HG03460 (cell line): Measurements from ENCODE around the gene NEIL1.
A peak's percentile ranks its signal among the peaks of the same experiment; 100 is the strongest.

Experiments used
- ATAC-seq: cut with Tn5 transposase; IDR thresholded peaks from one replicate; pipeline ENCODE4 v1.9.1; 2021; ENCODE audit not compliant: unreplicated experiment

Gene NEIL1

DNA sequence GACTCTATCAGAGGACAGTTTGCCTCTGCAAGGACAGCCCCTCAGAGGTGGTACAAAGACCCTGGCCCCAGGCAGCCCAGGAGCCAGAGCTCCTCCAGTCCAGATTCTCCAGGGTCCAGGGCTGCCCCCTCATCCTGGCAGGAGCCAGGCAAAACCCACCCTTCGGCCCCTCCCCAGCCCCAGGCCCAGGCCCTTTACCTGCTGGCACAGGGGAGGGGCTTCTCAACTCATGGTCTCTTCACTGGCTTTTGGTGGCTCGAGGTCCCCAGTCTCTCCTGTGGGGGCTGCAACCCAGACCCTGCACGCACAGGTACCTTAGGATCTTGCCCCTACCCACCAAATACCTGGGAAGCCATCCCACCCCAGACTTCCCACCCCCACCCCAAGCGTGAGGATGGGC, 8.5 kb downstream of the NEIL1 start:
- ATAC-seq: no peak

DNA sequence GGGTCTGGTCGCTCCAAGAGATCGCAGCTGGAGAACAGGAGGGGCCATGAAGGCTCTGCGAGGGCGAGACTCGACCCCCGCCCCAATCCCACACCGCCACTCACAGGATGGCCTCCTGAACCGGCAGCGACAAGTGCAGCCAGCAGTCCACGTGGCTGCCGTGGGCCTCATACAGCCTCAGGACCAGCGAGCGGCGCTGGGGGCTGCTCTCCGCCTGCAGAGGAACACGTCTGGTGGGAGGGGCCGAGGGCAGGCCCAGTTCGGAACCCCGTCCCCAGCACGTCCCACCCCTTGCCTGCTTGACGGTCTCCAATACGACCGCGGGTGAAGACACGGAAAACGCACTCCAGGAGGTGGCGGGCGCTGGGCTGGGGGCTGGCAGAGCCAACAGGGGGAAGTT, 9.2 kb downstream of the NEIL1 start:
- no peak for ATAC-seq

DNA sequence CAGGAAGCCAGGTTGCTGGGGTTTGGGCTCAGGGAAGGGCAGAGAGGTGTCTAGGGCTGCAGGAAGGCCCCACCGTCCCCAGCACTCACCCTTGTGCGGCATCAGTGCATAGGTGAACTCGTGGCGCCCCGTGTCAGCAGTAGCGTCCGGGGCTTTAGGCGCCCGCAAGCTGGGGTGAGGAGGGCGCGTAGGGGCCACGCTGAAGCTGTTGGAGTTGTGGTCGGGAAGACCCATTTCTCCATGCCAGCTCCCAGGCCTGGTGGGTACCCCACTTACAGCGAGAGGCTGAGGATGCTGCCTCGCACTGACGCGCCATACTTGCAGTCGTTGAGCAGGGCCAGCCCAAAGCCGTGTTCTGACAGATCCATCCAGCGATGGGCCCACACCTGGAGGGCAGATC, 9.7 kb downstream of the NEIL1 start:
- no peak for ATAC-seq

DNA sequence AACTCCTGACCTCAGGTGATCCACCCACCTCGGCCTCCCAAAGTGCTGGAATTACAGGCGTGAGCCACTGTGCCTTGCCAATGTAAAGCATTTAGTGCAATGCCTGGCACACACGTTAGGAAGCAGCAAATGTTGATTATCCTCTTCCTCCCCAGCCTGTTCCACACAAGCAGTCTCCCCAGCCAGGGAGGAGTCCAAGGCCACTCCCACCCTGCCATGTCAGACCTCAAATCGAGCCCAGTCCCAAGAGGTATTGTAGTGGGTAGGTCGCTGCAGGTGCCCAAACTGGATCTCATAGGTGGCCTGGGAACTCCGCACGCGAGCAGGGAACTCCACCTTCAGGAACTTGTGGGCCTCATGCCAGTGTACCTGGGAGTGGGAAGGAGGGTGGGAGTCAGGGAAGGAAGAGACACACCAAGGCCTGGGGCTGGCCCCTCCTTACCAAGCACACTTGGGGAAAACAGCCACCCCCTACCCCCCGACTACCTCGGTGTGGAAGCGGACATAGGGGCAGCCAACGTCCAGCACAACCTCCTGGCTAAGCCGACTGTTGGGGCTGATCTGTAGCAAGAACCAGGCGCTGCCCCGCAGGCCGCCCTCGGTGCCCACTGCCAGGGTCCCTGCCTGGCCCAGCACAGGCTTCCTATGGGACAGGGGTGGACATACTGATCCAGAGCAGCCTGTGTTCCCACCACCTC, 11.3 kb downstream of the NEIL1 start:
- no peak for ATAC-seq

DNA sequence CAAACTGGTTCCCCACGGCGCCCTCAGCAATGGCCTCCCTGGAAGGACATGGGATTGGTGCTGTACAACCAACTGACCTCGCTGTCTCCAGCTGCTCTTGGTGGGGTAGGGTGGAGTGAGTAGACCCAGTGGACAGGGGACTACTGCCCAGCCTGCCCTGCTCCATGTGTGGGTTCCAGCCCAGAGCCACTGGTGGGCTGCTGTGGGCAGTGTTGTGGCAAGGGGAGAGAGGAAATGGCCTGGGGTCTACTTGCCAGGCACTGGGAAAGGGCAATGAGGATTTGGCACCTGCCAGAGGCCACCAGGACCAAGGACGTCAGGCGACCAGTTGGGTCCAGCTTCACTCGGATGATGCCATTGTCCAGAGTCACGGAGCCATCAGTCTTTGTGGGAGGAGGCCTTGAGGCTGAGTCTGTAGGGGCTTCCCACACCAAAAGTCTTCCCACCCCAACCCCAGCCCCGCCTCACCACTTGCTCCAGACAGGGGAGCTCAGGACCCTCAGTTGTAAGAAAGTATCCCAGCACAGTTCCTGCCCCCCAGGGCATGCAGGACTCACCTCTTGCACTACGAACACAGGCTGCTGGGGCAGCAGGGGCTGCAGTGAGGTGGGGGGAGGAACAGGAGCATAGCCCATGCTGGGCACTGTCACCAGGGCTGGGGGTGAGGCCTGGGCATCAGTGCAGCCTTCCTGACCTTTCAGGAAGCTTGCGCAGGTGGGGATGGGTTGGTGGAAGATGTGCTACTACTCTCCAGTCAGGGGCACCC, 12.1 kb downstream of the NEIL1 start:
- no peak for ATAC-seq

DNA sequence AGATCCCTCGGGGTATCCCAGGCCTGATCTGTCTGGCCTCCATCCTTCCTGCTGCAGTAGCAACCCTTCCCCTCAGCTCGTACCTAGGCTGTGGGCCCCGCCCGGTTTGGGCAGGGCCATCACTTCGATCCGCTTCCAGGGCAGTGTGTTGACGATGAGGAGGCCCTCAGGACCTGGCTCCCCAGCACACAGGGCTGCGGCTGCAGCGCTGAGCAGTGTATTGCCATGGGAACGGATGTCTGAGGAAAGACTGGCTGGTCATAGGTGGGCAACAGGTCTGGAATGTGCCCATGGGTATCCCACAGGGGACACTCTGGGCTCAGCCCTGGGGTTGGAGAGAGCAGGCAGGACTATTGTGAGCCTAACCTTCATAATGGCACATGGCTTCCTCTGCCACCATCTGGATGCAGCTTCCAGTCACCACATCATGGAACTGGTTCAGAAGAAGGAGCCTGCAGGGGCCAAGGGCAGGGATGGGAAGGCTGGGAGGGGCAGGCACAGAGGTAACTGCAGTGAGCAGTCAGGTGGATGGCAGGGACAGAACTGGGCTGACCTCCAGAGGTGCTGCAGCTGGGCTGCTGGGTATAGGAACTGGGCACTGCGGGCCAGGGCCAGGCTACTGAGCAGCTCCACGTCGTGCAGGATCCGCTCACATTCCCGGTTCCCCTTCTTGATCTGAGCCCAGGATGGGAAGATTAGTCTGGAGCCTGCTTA, 12.9 kb downstream of the NEIL1 start:
- ATAC-seq: no peak

DNA sequence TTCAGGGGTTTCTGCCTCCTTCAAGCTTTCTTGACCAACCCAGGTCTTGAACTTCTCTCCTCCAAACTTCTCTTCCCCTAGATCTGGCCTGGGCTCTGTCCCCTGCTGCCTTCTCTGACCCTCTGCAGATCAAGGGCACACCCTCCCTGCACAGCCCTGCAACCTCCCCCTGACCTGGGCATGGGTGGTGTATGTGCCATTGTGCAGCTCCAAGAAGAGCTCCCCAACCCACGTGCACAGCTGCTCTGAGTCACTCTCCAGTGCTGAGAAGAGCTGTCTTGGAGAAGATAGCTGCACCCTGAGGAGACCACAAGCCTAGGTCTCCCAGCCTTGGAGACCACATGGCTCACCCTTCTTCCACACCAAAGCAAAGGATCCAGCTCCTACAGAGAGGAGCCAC, 13.6 kb downstream of the NEIL1 start:
- no peak for ATAC-seq

DNA sequence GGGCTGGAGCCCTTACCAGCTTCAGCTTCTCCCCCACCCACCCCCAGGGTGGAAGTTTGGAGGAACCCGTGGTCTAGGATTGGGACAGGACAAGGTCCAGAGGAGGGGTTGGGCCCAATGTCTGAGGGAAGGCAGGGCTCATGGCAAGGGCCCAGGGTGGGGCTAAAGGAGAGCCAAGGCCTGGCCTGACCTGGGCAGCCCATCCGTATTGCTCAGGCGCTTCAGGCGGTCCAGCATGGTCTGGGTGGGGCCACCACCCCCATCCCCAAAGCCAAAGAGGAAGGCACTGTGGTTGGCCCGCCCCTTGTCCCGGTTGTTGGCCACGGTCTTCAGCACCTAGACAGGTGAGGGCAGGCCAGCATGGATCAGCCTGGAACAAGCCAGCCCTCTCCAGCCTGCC, 14.0 kb downstream of the NEIL1 start:
- ATAC-seq: no peak

DNA sequence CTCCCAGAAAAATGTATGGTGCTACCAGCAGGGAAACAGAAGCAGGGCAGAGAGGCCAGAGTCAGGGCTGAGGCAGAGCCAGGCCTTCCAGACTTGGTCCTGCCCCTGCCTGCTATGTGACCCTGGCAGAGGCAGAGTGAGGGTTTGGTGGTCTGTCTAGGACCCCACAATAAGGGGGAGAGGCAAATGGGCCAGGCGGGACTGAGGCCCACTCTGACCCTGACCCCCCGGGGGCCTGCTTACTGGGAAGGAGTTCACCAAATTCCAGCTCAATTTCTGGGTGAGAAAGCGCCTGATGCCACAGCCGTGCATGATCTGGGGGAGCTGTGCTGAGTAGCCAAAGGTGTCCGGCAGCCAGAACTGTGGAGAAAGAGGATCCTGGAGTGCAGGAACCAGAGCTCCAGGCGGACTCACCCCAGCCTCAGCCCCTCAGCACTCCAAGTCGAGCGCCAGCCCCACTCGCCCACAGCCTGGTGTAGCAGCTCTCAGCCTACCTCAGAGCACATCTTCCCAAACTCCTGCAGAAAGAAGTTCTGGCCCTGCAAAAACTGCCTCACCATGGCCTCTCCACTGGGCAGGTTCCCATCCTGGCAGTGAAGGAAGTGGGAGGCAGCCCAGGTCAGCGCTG, 14.6 kb downstream of the NEIL1 start:
- no peak for ATAC-seq

DNA sequence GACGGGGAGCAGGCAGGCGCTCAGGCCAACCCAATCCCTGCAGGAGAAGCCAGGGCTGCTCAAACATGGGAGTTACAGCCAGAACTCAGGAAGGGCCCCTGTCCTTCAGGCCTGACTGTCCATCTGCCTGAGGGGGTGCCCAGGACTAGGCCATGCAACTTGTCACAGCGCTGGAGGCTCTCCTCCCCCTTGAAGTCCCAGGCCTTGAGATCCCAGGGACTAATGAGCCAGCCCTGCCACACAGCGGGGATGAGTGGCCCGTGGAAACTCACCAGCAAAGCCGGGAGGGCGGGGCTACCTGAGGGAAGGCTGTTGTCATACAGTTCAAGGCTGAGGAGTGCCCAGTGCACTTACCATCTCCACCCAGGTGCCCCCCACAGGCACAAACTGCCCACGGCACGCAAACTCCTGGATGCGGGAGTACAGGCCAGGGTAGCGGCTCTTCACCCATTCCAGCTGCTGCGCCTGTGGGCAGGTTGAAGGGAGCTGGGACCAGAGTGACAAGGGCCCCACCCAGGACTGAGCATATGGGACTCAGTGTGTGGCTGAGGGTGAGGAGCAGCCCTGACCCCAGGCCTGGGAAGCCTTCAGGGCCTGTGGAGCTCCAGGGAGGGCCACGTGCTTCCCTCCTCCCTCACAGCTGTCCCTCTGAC, 15.3 kb downstream of the NEIL1 start:
- no peak for ATAC-seq

DNA sequence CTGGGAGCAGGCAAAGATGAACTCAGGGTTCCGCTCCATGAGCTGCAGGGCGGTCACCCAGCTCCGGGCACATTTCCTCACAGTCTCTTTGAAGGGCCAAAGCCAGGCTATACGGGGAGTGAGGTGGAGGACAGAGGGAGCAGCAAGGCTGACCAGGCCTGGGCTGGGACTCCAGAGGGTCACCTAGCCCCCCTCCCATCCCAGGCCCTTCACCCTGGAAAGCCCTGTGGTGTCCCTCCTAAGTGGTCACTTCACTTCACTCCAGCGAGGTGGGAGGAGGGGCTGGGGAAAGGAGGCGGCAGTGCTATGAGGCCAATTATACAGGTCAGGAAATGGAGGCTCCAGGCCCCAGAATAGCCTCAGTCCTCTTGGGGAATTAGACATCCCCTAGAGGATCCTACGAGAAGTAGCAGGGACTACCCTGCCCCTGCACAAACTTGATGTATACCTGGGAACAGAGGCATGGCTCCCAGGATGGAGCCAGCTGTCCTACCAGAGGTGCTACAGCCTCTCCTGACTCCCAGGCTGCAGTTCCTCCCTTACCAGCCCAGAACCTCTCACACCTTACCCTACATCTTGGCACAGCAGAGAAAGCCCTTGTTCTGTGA, 15.9 kb downstream of the NEIL1 start:
- no peak for ATAC-seq

DNA sequence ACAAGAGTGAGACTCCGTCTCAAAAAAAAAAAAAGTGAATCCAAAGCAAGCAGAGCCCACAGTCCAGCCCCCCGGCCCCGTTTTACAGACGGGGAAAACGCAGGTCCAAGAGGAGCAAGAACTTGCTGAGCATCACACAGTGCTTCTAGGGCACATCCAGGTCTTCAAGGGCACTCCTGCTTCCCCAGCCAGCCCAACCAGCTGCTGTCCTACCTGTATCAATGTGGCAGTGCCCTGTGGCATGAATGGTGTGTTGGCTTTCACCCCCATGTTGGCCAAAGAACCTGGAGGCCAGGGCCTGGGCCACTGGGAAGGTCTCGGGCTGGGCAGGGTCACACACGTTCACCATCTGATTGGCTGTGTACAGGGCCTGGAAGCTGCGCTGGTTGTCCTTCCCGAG, 16.9 kb downstream of the NEIL1 start:
- ATAC-seq: no peak

DNA sequence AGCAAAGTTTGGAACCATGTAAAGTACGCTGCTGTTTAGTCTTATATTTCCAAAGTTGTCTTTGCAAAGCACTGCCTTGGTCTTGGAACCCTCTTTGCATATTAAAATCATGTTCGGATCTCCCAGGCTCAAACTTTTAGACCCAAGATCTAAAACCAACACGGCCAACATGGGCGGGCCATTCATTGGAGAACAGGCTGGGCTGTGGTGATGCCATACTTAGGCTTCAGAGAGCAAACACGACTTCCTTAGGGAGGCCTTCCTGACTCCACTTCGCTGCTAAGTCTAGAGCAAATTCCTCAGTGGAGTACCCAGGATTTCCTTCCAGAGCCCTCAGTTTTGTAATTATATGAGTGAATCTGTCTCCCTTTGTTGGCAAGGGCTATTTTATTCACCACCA, 18.0 kb downstream of the NEIL1 start:
- ATAC-seq: no peak

DNA sequence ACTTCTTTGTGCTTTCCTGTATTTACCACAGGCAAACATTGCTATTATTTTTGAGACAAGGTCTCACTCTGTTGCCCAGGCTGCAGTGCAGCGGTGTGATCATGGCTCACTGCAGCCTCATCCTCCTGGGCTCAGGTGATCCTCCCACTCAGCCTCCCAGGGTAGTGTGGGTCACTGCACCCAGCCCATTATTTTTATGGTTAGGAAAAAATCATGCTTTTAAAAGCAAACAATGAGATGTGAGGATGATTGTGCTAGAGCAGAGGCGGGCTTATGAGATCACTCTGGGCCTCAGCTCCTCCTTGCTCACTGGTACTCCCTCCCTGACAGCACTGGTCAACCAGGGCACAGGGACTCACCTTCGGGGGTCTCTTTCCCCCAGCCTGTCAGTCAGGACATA, 19.3 kb downstream of the NEIL1 start:
- ATAC-seq: no peak

DNA sequence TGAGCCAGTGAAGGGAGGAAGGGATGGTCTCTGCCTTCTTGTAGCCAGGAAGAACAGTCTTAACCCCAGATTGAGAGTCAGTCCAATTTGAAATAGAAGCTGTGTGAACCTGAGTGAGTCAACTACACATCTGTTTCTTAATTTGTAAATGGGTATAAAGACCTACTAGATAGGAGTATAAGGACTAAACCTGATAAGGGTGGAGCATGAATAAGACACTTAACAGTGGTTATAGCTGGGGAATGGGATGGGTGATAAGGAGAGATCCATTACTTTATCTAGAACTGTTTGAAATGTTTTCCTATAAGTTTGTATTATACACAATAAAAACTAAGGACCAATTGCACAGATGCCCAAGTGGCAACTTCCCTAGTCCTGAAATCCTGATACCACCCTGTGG, 20.2 kb downstream of the NEIL1 start:
- no peak for ATAC-seq

DNA sequence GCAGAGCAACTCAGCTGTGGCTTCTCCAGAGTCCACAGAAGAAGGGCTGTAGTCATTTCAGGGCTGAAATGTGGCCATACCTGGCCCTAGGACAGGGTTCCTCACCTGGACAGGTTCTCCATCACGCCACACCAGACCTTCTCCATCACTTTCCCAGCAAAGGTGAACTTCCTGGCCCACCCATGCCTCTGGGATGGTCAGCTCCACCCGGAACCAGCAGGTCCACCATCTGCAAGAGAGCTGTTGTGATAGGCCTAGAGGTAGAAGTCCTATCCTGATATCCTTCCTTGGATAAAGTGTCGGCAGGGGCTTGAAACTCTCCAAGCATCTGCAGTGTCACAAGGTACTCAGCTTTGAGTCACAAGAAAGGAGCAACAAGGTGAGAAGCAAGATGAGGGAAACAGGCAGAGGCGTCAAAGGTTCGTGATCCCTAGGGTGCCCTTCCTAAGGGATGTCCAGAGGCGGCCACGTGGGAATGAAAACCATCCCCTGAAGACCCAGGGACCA, 20.6 kb downstream of the NEIL1 start:
- ATAC-seq: no peak

DNA sequence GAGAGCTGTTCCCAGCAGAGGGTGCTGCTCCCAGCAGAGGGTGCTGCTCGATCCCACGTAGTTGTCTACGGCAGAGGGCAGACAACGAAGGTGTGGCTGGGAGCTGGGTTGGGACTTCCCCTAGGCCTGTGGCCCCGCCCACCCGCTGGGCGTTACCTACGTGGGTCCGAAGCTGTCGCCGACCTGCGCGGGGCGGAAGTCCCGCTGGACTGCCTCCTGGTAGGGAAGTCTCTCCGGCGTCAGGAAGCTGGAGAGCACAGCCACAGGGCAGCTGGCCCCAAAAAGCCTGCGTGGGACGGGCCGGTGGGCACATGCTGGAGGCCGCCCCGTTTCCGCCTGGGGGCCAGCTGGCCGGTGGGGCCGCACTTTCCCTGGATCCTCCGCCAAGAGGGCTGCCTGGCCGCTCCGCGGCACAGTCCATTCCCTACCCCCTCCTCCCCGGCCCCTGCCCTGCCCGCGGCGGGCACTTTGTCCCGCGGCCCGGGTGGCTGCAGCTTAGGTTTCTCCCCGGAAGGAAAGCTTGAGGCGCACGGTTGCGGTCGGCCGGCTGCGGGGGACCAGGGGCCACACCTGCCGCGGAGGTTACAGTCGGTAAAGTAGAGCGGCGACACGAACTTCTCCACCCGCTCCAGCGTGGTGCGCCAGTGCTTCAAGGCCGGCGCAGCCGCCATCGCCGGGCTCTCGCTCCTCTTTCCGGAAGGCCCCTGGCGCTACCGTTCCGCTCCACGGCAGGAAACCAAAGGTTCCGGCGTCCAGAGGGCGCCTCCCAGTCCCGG, 21.3 kb downstream of the NEIL1 start, which contains the start of gene MAN2C1:
Gene MAN2C1, minus strand, starts transcription at position 695 of the 776 bp plus-strand sequence. Its CDS starts 24 bp downstream, at position 671.
- ATAC-seq: peak; percentile 81

DNA sequence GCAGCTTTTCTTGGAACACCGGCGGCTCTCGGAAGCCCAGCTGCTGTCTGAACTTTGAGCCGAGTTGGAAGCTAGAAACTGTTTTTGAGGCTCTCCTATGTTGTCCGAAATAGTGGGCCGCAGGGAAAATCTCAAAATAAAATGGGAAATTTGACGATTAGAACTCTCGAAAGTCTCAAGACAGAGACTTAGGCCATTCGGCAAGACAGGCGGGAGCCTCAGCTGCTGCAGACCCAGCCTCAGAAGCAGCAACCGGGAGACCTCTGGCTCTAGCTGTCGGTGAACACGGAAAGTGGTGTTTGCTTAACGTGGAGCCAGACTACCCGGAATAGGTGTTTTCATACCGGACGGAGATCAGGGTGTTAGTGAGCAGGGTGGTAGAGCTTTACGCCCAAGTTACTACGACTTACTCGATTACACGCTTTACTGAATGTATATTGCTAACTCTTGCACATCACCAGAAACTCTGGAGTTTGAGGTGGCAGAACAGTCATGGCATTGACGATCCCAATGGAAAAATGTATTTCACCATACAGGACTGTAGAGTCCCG, 21.9 kb downstream of the NEIL1 start:
- ATAC-seq: peak; percentile 2

DNA sequence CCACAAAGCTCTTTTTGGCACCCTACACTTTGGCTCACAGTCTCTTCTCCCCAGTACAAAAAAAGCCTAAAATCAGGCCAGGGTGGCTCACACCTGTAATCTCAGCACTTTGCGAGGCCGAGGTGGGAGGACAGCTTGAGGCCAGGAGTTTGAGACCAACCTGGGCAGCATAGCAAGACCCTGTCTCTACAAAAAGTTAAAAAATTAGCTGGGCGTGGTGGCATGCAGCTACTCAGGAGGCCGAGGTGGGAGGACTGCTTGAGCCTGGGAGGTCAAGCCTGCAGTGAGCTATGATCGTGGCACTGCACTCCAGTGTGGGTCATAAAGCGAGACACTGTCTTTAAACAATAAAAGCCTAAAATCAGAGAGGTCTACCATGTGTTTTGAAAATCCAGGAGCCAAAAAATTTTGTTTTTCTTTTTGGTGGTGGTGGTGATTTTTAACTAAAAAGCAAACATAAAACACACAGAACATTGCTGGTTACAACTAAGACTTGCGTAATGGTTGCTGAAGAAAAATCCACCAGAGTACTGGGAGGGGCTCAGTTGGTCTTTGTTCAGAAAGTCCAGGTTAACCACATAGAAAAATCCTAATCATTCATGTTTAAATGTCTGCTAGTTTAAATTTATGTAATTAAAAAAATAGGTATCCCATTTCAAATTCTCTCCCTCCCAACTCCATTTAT, 23.2 kb downstream of the NEIL1 start:
- no peak for ATAC-seq
